ENCODE data around the gene MUC5B.
"Not testable (repeated sequence)": the region's sequence is repeated elsewhere in the genome, so short reads cannot be mapped to it uniquely, and the experiment has no call there.

Gene MUC5B

GRCh38 chr11:1251236-1251770, 28.4 kb downstream of the MUC5B start:
- DNase-seq (ENCODE audit: low spot score): no peak

GRCh38 chr11:1252371-1253102, 29.7 kb downstream of the MUC5B start:
- DNase-seq (ENCODE audit: low spot score): no peak

DNA sequence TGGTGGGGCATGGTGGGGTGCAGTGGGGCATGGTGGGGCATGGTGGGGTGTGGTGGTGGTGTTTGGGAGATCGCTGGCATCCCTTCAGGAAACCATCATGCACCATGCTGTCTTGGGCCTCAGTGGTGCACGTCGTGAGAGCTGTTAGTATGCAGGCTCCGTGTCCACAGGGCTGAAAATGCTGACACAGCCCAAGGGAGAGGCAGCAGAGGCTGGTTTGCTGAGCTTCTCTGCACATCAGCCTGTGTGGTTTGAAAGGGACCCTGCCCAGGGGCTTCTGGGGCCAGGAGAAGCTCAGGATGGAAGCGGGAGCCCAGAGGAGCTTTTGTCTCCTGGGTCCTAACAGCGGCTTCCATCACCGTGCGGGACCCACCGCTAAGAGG, 30.2 kb downstream of the MUC5B start:
- DNase-seq (ENCODE audit: low spot score): no peak

- DNase-seq (ENCODE audit: low spot score): no peak
These were observed 31.3 kb downstream of the MUC5B start for GRCh38 chr11:1254086-1254648.

- no peak for DNase-seq (ENCODE audit: low spot score)
These were observed 31.9 kb downstream of the MUC5B start for GRCh38 chr11:1254733-1255132.

- DNase-seq (ENCODE audit: low spot score): no peak
These were observed 32.3 kb downstream of the MUC5B start for GRCh38 chr11:1255151-1255550.

GRCh38 chr11:1256257-1257045, 33.6 kb downstream of the MUC5B start:
- DNase-seq (ENCODE audit: low spot score): no peak

DNA sequence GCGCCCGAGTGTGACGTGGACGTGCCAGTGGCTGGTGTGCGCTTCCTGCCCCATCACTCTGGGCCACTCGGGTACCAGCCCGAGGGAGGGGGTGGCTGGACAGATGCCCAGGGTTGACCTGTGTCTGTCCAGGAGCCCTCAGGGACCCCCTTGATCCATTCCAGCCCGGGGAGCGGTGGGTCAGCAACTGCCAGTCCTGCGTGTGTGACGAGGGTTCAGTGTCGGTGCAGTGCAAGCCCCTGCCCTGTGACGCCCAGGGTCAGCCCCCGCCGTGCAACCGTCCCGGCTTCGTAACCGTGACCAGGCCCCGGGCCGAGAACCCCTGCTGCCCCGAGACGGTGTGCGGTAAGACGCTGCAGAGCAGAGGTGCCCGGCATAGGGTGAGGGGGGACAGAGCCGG, 34.5 kb downstream of the MUC5B start:
- no peak for DNase-seq (ENCODE audit: low spot score)

GRCh38 chr11:1257916-1258315, 35.0 kb downstream of the MUC5B start:
- DNase-seq (ENCODE audit: low spot score): no peak

- no peak for DNase-seq (ENCODE audit: low spot score)
These were observed 35.7 kb downstream of the MUC5B start for GRCh38 chr11:1258401-1259075.

GRCh38 chr11:1259076-1259461, 36.2 kb downstream of the MUC5B start:
- no peak for DNase-seq (ENCODE audit: low spot score)

DNA sequence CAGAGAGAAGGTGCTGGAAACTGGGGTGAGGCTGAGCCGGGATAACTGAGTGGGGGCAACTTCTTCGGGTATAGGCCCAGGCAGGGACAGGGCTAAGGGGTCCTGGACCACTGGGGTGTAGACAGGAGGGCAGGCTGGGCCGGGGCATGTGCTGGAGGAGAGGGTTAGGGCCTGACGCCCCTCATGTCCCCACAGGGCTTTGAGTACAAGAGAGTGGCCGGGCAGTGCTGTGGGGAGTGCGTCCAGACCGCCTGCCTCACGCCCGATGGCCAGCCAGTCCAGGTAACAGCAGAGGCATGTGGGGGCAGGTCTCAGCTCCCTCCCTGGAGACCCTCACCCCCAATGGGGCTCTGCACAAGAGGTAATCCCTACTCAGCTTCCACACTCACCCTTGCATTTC, 36.7 kb downstream of the MUC5B start:
- no peak for DNase-seq (ENCODE audit: low spot score)

DNA sequence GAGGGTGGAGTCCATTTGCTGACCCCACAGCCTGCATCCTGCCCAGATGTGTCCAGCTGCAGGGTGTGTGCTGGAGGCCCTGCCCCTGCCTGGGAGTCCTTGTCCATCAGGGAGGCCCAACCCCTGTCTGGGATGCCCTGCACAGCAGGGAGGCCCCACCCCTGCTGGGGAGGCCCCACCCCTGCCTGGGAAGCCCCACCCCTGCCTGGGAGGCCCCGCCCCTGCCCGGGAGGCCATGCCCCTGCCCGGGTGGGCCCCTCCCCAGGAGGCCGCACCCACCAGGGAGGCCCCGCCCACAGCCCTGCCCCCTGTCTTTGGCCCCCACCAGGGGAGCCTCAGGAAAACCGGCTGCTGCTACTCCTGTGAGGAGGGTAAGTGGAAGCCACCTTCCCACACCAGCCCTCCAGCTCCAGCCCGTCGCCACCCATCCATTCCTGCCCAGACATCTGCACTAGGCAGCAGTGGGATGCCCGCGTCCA, 37.2 kb downstream of the MUC5B start:
- peak; percentile 48 for DNase-seq (ENCODE audit: low spot score)

DNA sequence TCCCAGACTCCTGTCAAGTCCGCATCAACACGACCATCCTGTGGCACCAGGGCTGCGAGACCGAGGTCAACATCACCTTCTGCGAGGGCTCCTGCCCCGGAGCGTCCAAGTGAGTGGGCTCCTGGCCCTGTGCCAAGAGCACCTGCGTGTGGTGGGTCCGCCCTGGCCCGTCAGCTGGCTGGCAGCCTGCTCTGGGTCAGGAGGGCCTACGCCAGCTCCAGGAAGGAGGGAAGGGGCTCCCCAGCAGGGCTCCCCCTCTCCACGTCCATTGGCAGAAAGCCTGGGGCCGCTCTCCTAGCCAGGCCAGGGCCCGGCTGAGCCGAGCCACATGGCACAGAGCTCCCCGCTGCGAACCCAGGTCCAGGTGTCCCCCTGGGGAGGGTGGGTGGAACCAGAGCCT, 37.8 kb downstream of the MUC5B start:
- peak; percentile 6 for DNase-seq (ENCODE audit: low spot score)

GRCh38 chr11:1261241-1262071, 38.6 kb downstream of the MUC5B start:
- DNase-seq (ENCODE audit: low spot score): no peak

DNA sequence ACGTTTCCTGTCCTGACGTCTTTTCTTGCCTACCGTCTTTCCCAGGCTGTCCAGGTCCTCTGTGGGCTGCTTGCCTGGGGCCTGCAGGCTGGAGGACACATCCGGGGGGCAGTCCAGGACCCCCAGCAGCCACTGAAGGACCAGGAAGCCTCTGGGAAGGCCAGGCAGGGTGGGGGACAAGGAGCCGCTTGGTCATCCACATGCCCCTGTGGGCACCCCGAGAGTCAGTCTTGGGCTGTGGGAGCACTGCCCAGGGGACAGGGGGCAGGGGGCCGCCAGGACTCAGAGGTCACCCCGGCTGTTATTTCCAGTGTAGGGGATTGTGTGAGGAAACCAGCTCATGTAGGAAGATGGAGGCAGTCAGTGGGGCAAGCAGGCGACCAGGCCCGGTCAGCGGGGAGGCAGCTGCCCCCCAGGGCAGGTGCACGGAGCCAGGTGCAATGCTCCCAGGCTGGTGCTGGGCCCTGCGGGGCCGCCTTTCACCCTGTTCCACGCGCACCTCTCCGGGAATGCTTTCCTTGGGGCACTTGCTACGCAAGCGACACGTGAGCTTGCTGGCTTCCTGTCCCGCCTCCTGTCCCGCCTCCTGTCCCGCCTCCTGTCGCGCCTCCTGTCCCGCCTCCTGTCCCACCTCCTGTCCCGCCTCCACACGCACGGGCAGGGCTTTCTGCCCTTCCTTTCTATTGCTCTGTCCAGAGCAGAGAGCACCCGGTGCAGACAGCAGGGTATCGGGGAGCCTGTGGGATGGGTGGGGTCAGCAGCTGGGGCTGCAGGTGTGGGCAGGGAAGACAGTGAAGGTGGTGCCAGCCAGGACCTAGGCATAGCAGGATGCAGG, 39.5 kb downstream of the MUC5B start:
- peak; percentile 39 for DNase-seq (ENCODE audit: low spot score)

DNA sequence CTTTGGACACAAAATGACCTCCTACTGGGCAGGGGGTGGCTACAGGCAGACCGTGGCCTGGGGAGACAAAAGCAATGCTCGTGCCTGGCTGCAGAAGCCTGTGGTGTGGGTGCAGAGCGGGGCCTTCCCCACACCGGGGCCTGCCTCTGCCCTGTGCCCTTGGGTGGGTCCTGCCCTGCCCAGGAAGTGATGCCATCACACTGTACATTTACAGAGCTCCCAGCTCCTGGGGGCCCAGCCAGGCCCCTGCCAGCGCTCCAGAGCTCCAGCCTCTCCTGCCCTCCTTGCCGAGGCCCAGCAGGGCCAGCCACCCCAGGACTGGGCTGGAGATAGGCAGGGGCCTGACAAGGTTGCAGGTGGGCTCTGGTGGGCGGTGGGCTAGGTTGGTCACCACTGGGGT, 40.1 kb downstream of the MUC5B start:
- no peak for DNase-seq (ENCODE audit: low spot score)

- peak; percentile 37 for DNase-seq (ENCODE audit: low spot score)
These were observed 41.6 kb downstream of the MUC5B start for GRCh38 chr11:1264444-1264843.

- not testable (repeated sequence) for DNase-seq (ENCODE audit: low spot score)
These were observed 42.6 kb downstream of the MUC5B start for GRCh38 chr11:1265480-1265879.

GRCh38 chr11:1266976-1267375, 44.1 kb downstream of the MUC5B start:
- not testable (repeated sequence) for DNase-seq (ENCODE audit: low spot score)
